OCI-LY7 (cell line): ENCODE data around the gene BEND5. TPM values are rescaled to one million over a fixed set of nuclear protein-coding genes. Genes with fewer than 3 reads are reported as not detected.

Experiments
- BruUV-seq: library from RNA; stranded (reverse); fragments of 400-500 nt; replicated peaks from 2 replicates; lab custom pipeline; 2021; lab: Mats Ljungman, UMichigan
- CTCF ChIA-PET: fragments of 300-600 bp; sonication (Branson Sonifier 250); formaldehyde crosslinking; loops from one replicate; lab custom pipeline; 2022; ENCODE audit warnings: antibody characterized with exemption; ENCODE audit not compliant: unreplicated experiment; lab: Charles Lee
- POLR2A ChIA-PET: fragments of 300-600 bp; sonication (Branson Sonifier 250); formaldehyde crosslinking; loops from one replicate; lab custom pipeline; 2022; ENCODE audit warnings: antibody characterized with exemption; lab: Charles Lee
- DNase-seq: peaks from one replicate; pipeline ENCODE4 v3.0.0-alpha.2; 2015; ENCODE audit warnings: low spot score
- H2AFZ ChIP-seq: fragments of 200-600 bp; sonication (generic), shearing (Covaris generic); 2 replicates; pipeline ENCODE4 v1.6.1; 2014; ENCODE audit warnings: mild to moderate bottlenecking, antibody characterized with exemption, low read length, moderate library complexity
- H3K27ac ChIP-seq: fragments of 200-600 bp; sonication (generic); 2 replicates; pipeline ENCODE4 v1.5.1; 2014; ENCODE audit warnings: mixed run types, low read depth, mild to moderate bottlenecking, moderate library complexity, low read length, inconsistent platforms; ENCODE audit not compliant: poor library complexity, severe bottlenecking
- H3K36me3 ChIP-seq: fragments of 200-600 bp; sonication (generic); 2 replicates; pipeline ENCODE4 v1.6.1; 2014; ENCODE audit warnings: mild to moderate bottlenecking, antibody characterized with exemption, low read length, moderate library complexity, mixed read lengths; ENCODE audit not compliant: insufficient read depth
- H3K4me1 ChIP-seq: fragments of 200-600 bp; sonication (generic); 2 replicates; pipeline ENCODE4 v1.5.1; 2014; ENCODE audit warnings: mild to moderate bottlenecking, low read length; ENCODE audit not compliant: insufficient read depth, poor library complexity, severe bottlenecking
- H3K4me2 ChIP-seq: fragments of 200-600 bp; sonication (generic); 2 replicates; pipeline ENCODE4 v1.6.1; 2014; ENCODE audit warnings: mild to moderate bottlenecking, low read length
- H3K4me3 ChIP-seq: fragments of 200-600 bp; sonication (generic); 2 replicates; pipeline ENCODE4 v1.5.1; 2014; ENCODE audit warnings: mild to moderate bottlenecking, low read depth, low read length; ENCODE audit not compliant: poor library complexity, severe bottlenecking
- H3K79me2 ChIP-seq: fragments of 200-600 bp; sonication (generic); 2 replicates; pipeline ENCODE4 v1.6.1; 2016; ENCODE audit warnings: low read depth, mild to moderate bottlenecking, low read length, moderate library complexity, mixed read lengths; ENCODE audit not compliant: insufficient read depth
- H3K9me2 ChIP-seq: fragments of 200-600 bp; sonication (generic); 2 replicates; pipeline ENCODE4 v1.6.1; 2016; ENCODE audit warnings: mild to moderate bottlenecking, low read length, mixed read lengths; ENCODE audit not compliant: insufficient read depth
- H3K9me3 ChIP-seq: fragments of 200-600 bp; sonication (generic); 2 replicates; pipeline ENCODE4 v1.6.1; 2014; ENCODE audit warnings: mild to moderate bottlenecking, mixed run types, low read length, mixed read lengths
- H4K20me1 ChIP-seq: fragments of 200-600 bp; sonication (generic); 2 replicates; pipeline ENCODE4 v1.6.1; 2014; ENCODE audit warnings: mild to moderate bottlenecking, antibody characterized with exemption, low read length, moderate library complexity, mixed read lengths; ENCODE audit not compliant: insufficient read depth
- EZH2phosphoT487 ChIP-seq: fragments of 200-600 bp; sonication (generic); IDR thresholded peaks from 2 replicates; pipeline ENCODE4 v1.6.1; 2018; ENCODE audit warnings: low read depth, borderline replicate concordance, mild to moderate bottlenecking, mixed run types, antibody characterized with exemption, low read length, moderate library complexity, mixed read lengths
- intact Hi-C: fragments of 100-400 bp; cut with micrococcal nuclease; formaldehyde crosslinking; loops from one replicate; pipeline ENCODE4 v1.10.0; 2022; ENCODE audit not compliant: unreplicated experiment
- total RNA-seq, 2 experiments: library from RNA; depleted of rRNA in 1 of 2; stranded (reverse); fragments of >200 nt in 1 of 2; shearing (Covaris generic) in 1 of 2; gene quantifications; 2 replicates each; pipeline ENCODE4 v1.2.3, GENCODE V29; 2014 to 2022
- TF ChIP-seq, protein P1 (sequence below): fragments of 200-600 bp; sonication (generic); conservative IDR thresholded peaks from 2 replicates; pipeline ENCODE4 v1.5.1; 2014; ENCODE audit warnings: mild to moderate bottlenecking, antibody characterized with exemption, low read length, moderate library complexity, mixed read lengths

BEND5 gene
- total RNA-seq, 2 experiments from 2014 or later: not detected

DNA sequence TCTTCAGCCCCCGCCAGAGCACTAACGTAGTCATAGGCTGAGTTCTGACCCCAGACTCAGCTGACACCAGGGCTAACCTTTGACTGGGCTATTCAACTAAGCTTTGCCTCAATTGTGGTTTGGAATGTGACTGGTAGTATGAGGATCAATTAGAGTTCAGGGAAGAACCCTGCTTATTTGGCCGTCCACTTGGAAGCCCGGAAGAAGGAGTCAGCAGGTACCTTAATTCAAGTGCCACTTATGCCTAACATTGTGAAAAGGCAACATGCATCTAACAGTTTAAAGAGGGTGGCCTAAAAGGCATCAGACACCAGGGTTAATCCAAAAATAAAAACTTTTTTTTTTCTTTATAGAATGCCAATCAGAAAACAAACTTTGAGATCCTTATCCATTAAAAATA is 92.3 kb downstream of the BEND5 start:
- CTCF ChIA-PET: no interaction called here

DNA sequence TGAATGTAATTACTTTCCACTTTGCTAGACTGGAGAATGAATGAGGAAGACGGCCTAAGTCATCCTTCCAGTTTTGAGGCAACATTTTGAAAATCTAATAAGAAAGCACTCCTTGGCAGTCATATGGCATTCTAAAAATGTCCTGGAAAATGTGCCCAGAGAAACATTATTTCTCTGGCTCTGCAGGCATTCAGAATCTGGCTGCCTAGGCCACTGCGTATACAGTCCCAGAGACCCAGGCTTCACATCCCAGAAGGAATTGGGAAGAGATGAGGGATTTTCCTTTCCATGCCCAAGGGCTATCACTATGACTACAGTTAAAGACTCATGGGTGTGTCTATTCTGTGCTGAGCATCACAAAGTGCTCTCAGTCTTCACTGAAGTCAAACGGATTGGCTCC is 92.9 kb downstream of the BEND5 start:
- Histone ChIP-seq H3K27ac (no peak overlapping the region), H3K36me3 (no peaks in the 10 kb centered on the region), H3K9me2 (no peaks in the 10 kb centered on the region), H4K20me1 (no peaks in the 10 kb centered on the region), H3K9me3 (no peaks in the 10 kb centered on the region), H3K4me3 (no peak overlapping the region), H3K4me1 (no peaks in the 10 kb centered on the region), H3K79me2 (no peaks in the 10 kb centered on the region), H3K4me2 (no peak overlapping the region), H2AFZ (no peak overlapping the region)
- BruUV-seq: no TSS peak
- intact Hi-C loops: no loop called here
- CTCF ChIA-PET: no interaction called here
- TF ChIP-seq EZH2phosphoT487: no peak
- TF ChIP-seq, protein P1, sequence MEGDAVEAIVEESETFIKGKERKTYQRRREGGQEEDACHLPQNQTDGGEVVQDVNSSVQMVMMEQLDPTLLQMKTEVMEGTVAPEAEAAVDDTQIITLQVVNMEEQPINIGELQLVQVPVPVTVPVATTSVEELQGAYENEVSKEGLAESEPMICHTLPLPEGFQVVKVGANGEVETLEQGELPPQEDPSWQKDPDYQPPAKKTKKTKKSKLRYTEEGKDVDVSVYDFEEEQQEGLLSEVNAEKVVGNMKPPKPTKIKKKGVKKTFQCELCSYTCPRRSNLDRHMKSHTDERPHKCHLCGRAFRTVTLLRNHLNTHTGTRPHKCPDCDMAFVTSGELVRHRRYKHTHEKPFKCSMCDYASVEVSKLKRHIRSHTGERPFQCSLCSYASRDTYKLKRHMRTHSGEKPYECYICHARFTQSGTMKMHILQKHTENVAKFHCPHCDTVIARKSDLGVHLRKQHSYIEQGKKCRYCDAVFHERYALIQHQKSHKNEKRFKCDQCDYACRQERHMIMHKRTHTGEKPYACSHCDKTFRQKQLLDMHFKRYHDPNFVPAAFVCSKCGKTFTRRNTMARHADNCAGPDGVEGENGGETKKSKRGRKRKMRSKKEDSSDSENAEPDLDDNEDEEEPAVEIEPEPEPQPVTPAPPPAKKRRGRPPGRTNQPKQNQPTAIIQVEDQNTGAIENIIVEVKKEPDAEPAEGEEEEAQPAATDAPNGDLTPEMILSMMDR: no peak
- no peak for DNase-seq
- POLR2A ChIA-PET: no interaction called here

More for the DNA sequence above, 92.3 kb downstream of the BEND5 start:
- Histone ChIP-seq H4K20me1 (no peaks in the 10 kb centered on the region), H3K79me2 (no peaks in the 10 kb centered on the region), H3K9me2 (no peaks in the 10 kb centered on the region), H3K9me3 (no peaks in the 10 kb centered on the region), H3K27ac (no peak overlapping the region), H3K4me2 (no peak overlapping the region), H2AFZ (no peak overlapping the region), H3K4me3 (no peak overlapping the region), H3K4me1 (no peaks in the 10 kb centered on the region), H3K36me3 (no peaks in the 10 kb centered on the region)
- DNase-seq: no peak
- POLR2A ChIA-PET: no interaction called here
- TF ChIP-seq EZH2phosphoT487: no peak
- TF ChIP-seq, protein P1: no peak
- intact Hi-C loops: no loop called here
- no TSS peak for BruUV-seq

- CTCF ChIA-PET: no interaction called here
- intact Hi-C loops: no loop called here
- no peaks in the 10 kb centered on the region for H3K36me3 ChIP-seq
Measured at GRCh38 chr1:48681476-48682305, 95.0 kb downstream of the BEND5 start.

More at GRCh38 chr1:48681476-48682305, 95.0 kb downstream of the BEND5 start:
- no peaks in the 10 kb centered on the region for H3K79me2 ChIP-seq
- no peaks in the 10 kb centered on the region for H3K9me3 ChIP-seq
- POLR2A ChIA-PET: no interaction called here
- H4K20me1 ChIP-seq: no peaks in the 10 kb centered on the region
- H2AFZ ChIP-seq: no peak overlapping the region
- H3K4me1 ChIP-seq: no peaks in the 10 kb centered on the region
- DNase-seq: no peak
- H3K9me2 ChIP-seq: no peaks in the 10 kb centered on the region
- no peak overlapping the region for H3K4me2 ChIP-seq
- H3K4me3 ChIP-seq: no peak overlapping the region
- TF ChIP-seq, protein P1: no peak
- no peak for TF ChIP-seq EZH2phosphoT487
- no TSS peak for BruUV-seq
- no peak overlapping the region for H3K27ac ChIP-seq
